GM12892 (cell line): ENCODE results near the gene KHDC4.
"Not testable (repeated sequence)": the region's sequence is repeated elsewhere in the genome, so short reads cannot be mapped to it uniquely, and the experiment has no call there.

ENCODE experiments used
- POLR2A ChIP-seq: IDR thresholded peaks from 2 replicates; pipeline ENCODE4 v1.6.1; 2011; ENCODE audit warnings: low read depth, low read length, control low read depth
- TAF1 ChIP-seq: IDR thresholded peaks from 2 replicates; pipeline ENCODE4 v1.6.1; 2011; ENCODE audit warnings: low read depth, mild to moderate bottlenecking, control low read depth, low read length, borderline replicate concordance

GRCh38 chr1:155896476-155896875 is 37.7 kb downstream of the KHDC4 start:
- TF ChIP-seq POLR2A, TAF1: not testable (repeated sequence)
